K562 (cell line): ENCODE data around the gene EN2. TPM values are rescaled to one million over a fixed set of nuclear protein-coding genes. Genes with fewer than 3 reads are reported as not detected.

Experiments used
- ATAC-seq: fragments of 200-7000 bp; cut with Tn5 transposase; 3 replicates; pipeline ENCODE4 v1.9.1; 2020; ENCODE audit warnings: moderate library complexity
- BruUV-seq: library from RNA; stranded (reverse); fragments of 400-500 nt; replicated peaks from 2 replicates; lab custom pipeline; 2021; lab: Mats Ljungman, UMichigan
- CTCF ChIA-PET: fragments of 300-600 bp; formaldehyde crosslinking; extraction: SDS; loops from one replicate; lab custom pipeline; 2021; ENCODE audit warnings: low intra/inter-chr PET ratio; lab: Yijun Ruan, JAX
- POLR2A ChIA-PET: fragments of 300-600, 350-650 bp; sonication (Branson Sonifier 250); formaldehyde crosslinking; extraction: SDS; loops from one replicate; lab custom pipeline; 2021; ENCODE audit warnings: antibody characterized with exemption, inconsistent platforms; lab: Yijun Ruan, JAX
- DNase-seq, 4 experiments: peaks; one replicate each; pipeline versions ENCODE4 v3.0.0 to v3.0.0-alpha.2; 2011 to 2018; ENCODE audit warnings: low spot score in 3 of 4, mixed read lengths in 3 of 4; ENCODE audit errors: extremely low read depth in 1 of 4
- FAIRE-seq: peaks from 2 replicates; lab custom pipeline; 2011; peaks lifted over from hg19 to GRCh38; lab: Jason Lieb, UNC
- H2AFZ ChIP-seq: 2 replicates; pipeline ENCODE4 v1.6.0; 2011; ENCODE audit warnings: low read depth, low read length, control low read depth, inconsistent platforms
- H3K27ac ChIP-seq: fragments of 200-600 bp; 3 replicates; pipeline ENCODE4 v1.8.0; 2011; ENCODE audit warnings: low read depth, mild to moderate bottlenecking, control low read depth, inconsistent platforms, low read length, moderate library complexity, mixed read lengths; ENCODE audit errors: extremely low read depth
- H3K27me3 ChIP-seq, 2 experiments: fragments of 300-600 bp in 1 of 2; 2 replicates in 1 of 2; 3 replicates in 1 of 2; pipeline versions ENCODE4 v1.6.0 to v1.8.0; 2011; ENCODE audit warnings: inconsistent platforms in 2 of 2, low read length in 2 of 2, mild to moderate bottlenecking in 1 of 2, mixed read lengths in 1 of 2, moderate library complexity in 1 of 2; ENCODE audit not compliant: control insufficient read depth in 2 of 2, insufficient read depth in 2 of 2
- H3K36me3 ChIP-seq: fragments of 300-600 bp; 3 replicates; pipeline ENCODE4 v1.8.0; 2011; ENCODE audit warnings: mild to moderate bottlenecking, low read length, inconsistent platforms; ENCODE audit not compliant: control insufficient read depth, insufficient read depth
- H3K4me1 ChIP-seq, 2 experiments: fragments of 200-600 bp in 1 of 2; replicated peaks in 1 of 2; 2 replicates in 1 of 2; 3 replicates in 1 of 2; pipeline versions ENCODE4 v1.5.1 to v1.8.0; 2011; ENCODE audit warnings: inconsistent platforms in 2 of 2, low read length in 2 of 2, mild to moderate bottlenecking in 1 of 2, mixed read lengths in 1 of 2, moderate library complexity in 1 of 2; ENCODE audit not compliant: control insufficient read depth in 2 of 2, insufficient read depth in 2 of 2
- H3K4me2 ChIP-seq: 2 replicates; pipeline ENCODE4 v1.6.1; 2011; ENCODE audit warnings: low read length, control low read depth, inconsistent platforms, mixed read lengths; ENCODE audit not compliant: insufficient read depth
- H3K4me3 ChIP-seq: fragments of 200-600 bp; sonication (generic), shearing (Covaris generic); 2 replicates; pipeline ENCODE4 v1.5.1; 2016; ENCODE audit warnings: control low read depth, inconsistent platforms
- H3K79me2 ChIP-seq: fragments of 200-600 bp; 3 replicates; pipeline ENCODE4 v1.8.0; 2011; ENCODE audit warnings: low read length, inconsistent platforms; ENCODE audit not compliant: control insufficient read depth, insufficient read depth
- H3K9ac ChIP-seq, 2 experiments: 2 replicates each; pipeline versions ENCODE4 v1.6.0 to v1.6.1; 2011; ENCODE audit warnings: low read depth in 2 of 2, low read length in 2 of 2, control low read depth in 1 of 2, inconsistent platforms in 1 of 2, mild to moderate bottlenecking in 1 of 2, mixed read lengths in 1 of 2; ENCODE audit not compliant: insufficient read depth in 1 of 2
- H3K9me1 ChIP-seq: one replicate; pipeline ENCODE4 v1.6.0; 2011; ENCODE audit warnings: inconsistent platforms, mild to moderate bottlenecking, low read length, moderate library complexity; ENCODE audit not compliant: control insufficient read depth, insufficient read depth
- H3K9me3 ChIP-seq: replicated peaks from 2 replicates; pipeline ENCODE4 v1.5.1; 2011; ENCODE audit warnings: low read depth, low read length, inconsistent platforms; ENCODE audit not compliant: control insufficient read depth, insufficient read depth
- H4K20me1 ChIP-seq: replicated peaks from 2 replicates; pipeline ENCODE4 v1.6.1; 2011; ENCODE audit warnings: low read length, inconsistent platforms, mixed read lengths; ENCODE audit not compliant: control insufficient read depth, insufficient read depth
- CBX5 ChIP-seq: IDR thresholded peaks from 2 replicates; pipeline ENCODE4 v1.6.1; 2014; ENCODE audit warnings: low read depth, borderline replicate concordance
- GTF2E2 ChIP-seq: fragments of 200-800 bp; sonication (Bioruptor generic); IDR thresholded peaks from 2 replicates; pipeline ENCODE4 v1.6.1; 2016; ENCODE audit warnings: missing genetic modification characterization, missing compliant biosample characterization
- MYBL2 ChIP-seq, 2 experiments: fragments of 450-650 bp in 1 of 2; sonication (generic) in 1 of 2; formaldehyde crosslinking in 1 of 2; IDR thresholded peaks; 2 replicates each; pipeline versions ENCODE4 v1.6.1 to v1.8.1; 2017 to 2022; ENCODE audit warnings: borderline replicate concordance in 1 of 2, inconsistent platforms in 1 of 2, low read depth in 1 of 2, mild to moderate bottlenecking in 1 of 2, missing genetic modification reagents in 1 of 2, moderate library complexity in 1 of 2
- RNF2 ChIP-seq: sonication (generic); IDR thresholded peaks from 2 replicates; pipeline ENCODE4 v1.6.1; 2016
- SNIP1 ChIP-seq: fragments of 450-650 bp; IDR thresholded peaks from 2 replicates; pipeline ENCODE4 v1.7.1; 2017; ENCODE audit warnings: low read depth, mild to moderate bottlenecking
- ZNF274 ChIP-seq: IDR thresholded peaks from 2 replicates; pipeline ENCODE4 v1.6.1; 2011; ENCODE audit warnings: low read depth, mild to moderate bottlenecking, low read length, moderate library complexity, borderline replicate concordance
- ZNF41 ChIP-seq: fragments of 250-450 bp; sonication (Bioruptor Pico); conservative IDR thresholded peaks from 2 replicates; pipeline ENCODE4 v1.4.0; 2020; ENCODE audit warnings: mild to moderate bottlenecking
- ZNF764 ChIP-seq: fragments of 250-450 bp; sonication (Bioruptor Pico); IDR thresholded peaks from 2 replicates; pipeline ENCODE4 v1.4.0; 2020; ENCODE audit warnings: low read depth, mild to moderate bottlenecking, moderate library complexity
- WGBS: fragments of 100-300 bp; shearing (Covaris generic); methylation state at CpG from one replicate; pipeline ENCODE4 v1.1.6; 2016; ENCODE audit warnings: low coverage, mixed read lengths; ENCODE audit not compliant: insufficient coverage; ENCODE audit errors: missing lambda C conversion rate; 5-methylcytosine and 5-hydroxymethylcytosine counted together
- in situ Hi-C: fragments of 300-500 bp; cut with MboI; formaldehyde crosslinking; loops from 4 replicates; pipeline ENCODE4 v1.15.0; 2018; ENCODE audit warnings: inconsistent platforms, mixed read lengths
- intact Hi-C: fragments of 100-400 bp; cut with micrococcal nuclease; formaldehyde crosslinking; loops from 2 replicates; pipeline ENCODE4 v1.14.2; 2022
- polyA plus RNA-seq, 8 experiments: library from polyadenylated mRNA; depleted of rRNA in 4 of 8; stranded (reverse) in 5 of 8; unstranded in 3 of 8; fragments of >200 nt; fragmentation: Nextera tagmentation in 2 of 8; fragmentation: Illumina TruSeq in 1 of 8; extraction: Ambion mirVana in 2 of 8; extraction: Trizol in 1 of 8; gene quantifications; 2 replicates each; pipeline versions ENCODE4 v1.2.1 to v1.2.3, GENCODE V29; 2011 to 2014; ENCODE audit warnings: inconsistent platforms in 1 of 8, missing spikeins in 1 of 8
- total RNA-seq, 7 experiments: library from RNA; depleted of rRNA in 6 of 7; stranded (reverse); fragments of >200 nt in 6 of 7; fragmentation: Illumina TruSeq in 2 of 7; extraction: Trizol in 2 of 7; gene quantifications; 2 replicates each; pipeline versions ENCODE4 v1.2.1 to v1.2.3, GENCODE V29; 2011 to 2021; ENCODE audit warnings: low replicate concordance in 1 of 7

Gene EN2
- total and polyA plus RNA-seq, 9 of the 15 experiments (the other 6 are each of a cell fraction or from before 2014, with no cell fraction given) = 0.04 TPM; not detected in 7

GRCh38 chr7:155452505-155453295, 5.2 kb upstream of the EN2 start:
- in situ Hi-C loops = no loop called here
- POLR2A ChIA-PET = interaction anchor here (0.8 kb wide), 1 partner anchor 9 kb away, joined by 7 read pairs; no protein-coding TSS in a partner anchor
- no peak for ATAC-seq
- peaks cover 13% of the 10 kb centered on the region; the same call in 1 of the 2 replicates for H4K20me1 ChIP-seq
- H3K79me2 ChIP-seq = no peaks in the 10 kb centered on the region
- BruUV-seq = no TSS peak
- no peak for DNase-seq
- no peak for FAIRE-seq
- no peak overlapping the region for H2AFZ ChIP-seq
- H3K27ac ChIP-seq = no peak overlapping the region
- no peak overlapping the region for H3K9ac ChIP-seq
- H3K4me1 ChIP-seq = peaks cover 0 to 36% of the 10 kb centered on the region in 2 experiments; a peak in 2 of 5 replicates
- H3K4me3 ChIP-seq = no peak overlapping the region
- no peaks in the 10 kb centered on the region for H3K36me3 ChIP-seq
- H3K27me3 ChIP-seq = peaks cover 87 to 89% of the 10 kb centered on the region in 2 experiments
- CTCF ChIA-PET = no interaction called here
- intact Hi-C loops = no loop called here
- WGBS = 3% methylated on average over 5 of the region's 5 CpGs
- no peak for TF ChIP-seq ZNF764 (CRISPR knock-in tag)
- H3K4me2 ChIP-seq = no peak overlapping the region
- H3K9me3 ChIP-seq = no peaks in the 10 kb centered on the region
- H3K9me1 ChIP-seq = no peaks in the 10 kb centered on the region

GRCh38 chr7:155453296-155454182, 4.4 kb upstream of the EN2 start:
- ChIA-PET CTCF (no interaction called here), POLR2A (interaction anchor here (0.7 kb wide), 1 partner anchor 118 kb away, joined by 3 read pairs; no protein-coding TSS in a partner anchor)
- H3K9me1 ChIP-seq = no peaks in the 10 kb centered on the region
- DNase-seq (no peak), FAIRE-seq (no peak), ATAC-seq (no peak)
- peaks cover 79 to 80% of the 10 kb centered on the region in 2 experiments for H3K27me3 ChIP-seq
- no TSS peak for BruUV-seq
- in situ Hi-C loops = no loop called here
- peaks cover 0 to 39% of the 10 kb centered on the region in 2 experiments; a peak in 2 of 5 replicates for H3K4me1 ChIP-seq
- no peaks in the 10 kb centered on the region for H3K36me3 ChIP-seq
- TF ChIP-seq CBX5 = no peak
- no peak for TF ChIP-seq ZNF274
- TF ChIP-seq MYBL2 (IDR thresholded peaks at IDR 0.05; ENCODE audit: low read depth) = no peak
- no peak for TF ChIP-seq MYBL2 (CRISPR knock-in tag; IDR thresholded peaks at IDR 0.05; ENCODE audit: borderline replicate concordance)
- TF ChIP-seq SNIP1 = no peak
- TF ChIP-seq ZNF41 (CRISPR knock-in tag) = no peak
- TF ChIP-seq RNF2 = no peak
- no peak for TF ChIP-seq GTF2E2 (tag)
- no peak overlapping the region for H2AFZ ChIP-seq
- intact Hi-C loops = no loop called here
- no peak overlapping the region for H3K27ac ChIP-seq
- no peaks in the 10 kb centered on the region for H3K79me2 ChIP-seq
- no peak overlapping the region for H3K4me2 ChIP-seq
- no peak overlapping the region for H3K4me3 ChIP-seq
- peaks cover 8% of the 10 kb centered on the region; the same call in 1 of the 2 replicates for H4K20me1 ChIP-seq
- no peak overlapping the region for H3K9ac ChIP-seq
- 2% methylated on average over 51 of the region's 57 CpGs for WGBS
- no peaks in the 10 kb centered on the region for H3K9me3 ChIP-seq
